ENCODE results near the gene TCF7L2.

DNA sequence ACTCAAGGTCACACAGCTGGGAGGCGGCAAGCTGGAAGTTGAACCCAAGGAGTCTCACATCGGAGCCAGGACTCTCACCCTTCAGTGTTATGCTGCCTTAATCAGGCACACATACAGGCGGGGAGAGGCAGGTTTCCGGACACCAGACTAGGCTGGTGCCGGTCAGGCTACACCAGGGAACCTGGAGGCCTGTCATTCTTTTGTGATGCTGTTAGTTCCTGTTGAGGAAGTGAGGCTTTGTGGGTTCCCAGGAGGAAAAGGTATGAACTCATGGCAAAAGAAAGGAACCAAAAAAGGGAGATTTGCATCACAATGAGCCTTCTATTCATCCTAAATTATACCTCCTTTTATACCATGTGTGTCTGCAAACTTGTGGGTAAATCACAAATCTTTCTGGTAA is 103.8 kb downstream of the TCF7L2 start:
- TF ChIP-seq, protein P1, sequence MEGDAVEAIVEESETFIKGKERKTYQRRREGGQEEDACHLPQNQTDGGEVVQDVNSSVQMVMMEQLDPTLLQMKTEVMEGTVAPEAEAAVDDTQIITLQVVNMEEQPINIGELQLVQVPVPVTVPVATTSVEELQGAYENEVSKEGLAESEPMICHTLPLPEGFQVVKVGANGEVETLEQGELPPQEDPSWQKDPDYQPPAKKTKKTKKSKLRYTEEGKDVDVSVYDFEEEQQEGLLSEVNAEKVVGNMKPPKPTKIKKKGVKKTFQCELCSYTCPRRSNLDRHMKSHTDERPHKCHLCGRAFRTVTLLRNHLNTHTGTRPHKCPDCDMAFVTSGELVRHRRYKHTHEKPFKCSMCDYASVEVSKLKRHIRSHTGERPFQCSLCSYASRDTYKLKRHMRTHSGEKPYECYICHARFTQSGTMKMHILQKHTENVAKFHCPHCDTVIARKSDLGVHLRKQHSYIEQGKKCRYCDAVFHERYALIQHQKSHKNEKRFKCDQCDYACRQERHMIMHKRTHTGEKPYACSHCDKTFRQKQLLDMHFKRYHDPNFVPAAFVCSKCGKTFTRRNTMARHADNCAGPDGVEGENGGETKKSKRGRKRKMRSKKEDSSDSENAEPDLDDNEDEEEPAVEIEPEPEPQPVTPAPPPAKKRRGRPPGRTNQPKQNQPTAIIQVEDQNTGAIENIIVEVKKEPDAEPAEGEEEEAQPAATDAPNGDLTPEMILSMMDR (IDR thresholded peaks at IDR 0.05; ENCODE audit: low read length), result no peak
- no peak for TF ChIP-seq EZH2 (IDR thresholded peaks at IDR 0.05; ENCODE audit: borderline replicate concordance, low read length)
